WTC11 (cell line): ENCODE results near the gene MIA. TPM values are rescaled to one million over a fixed set of nuclear protein-coding genes. Genes with fewer than 3 reads are reported as not detected.

Experiments
- ATAC-seq: fragments of 200-7000 bp; cut with Tn5 transposase; 2 replicates; pipeline ENCODE4 v1.10.0; 2021; ENCODE audit warnings: mild to moderate bottlenecking, moderate library complexity
- CTCF ChIA-PET: fragments of 300-600 bp; sonication (Branson Sonifier 250); formaldehyde crosslinking; loops from one replicate; lab custom pipeline; 2021; ENCODE audit warnings: antibody characterized with exemption; lab: Charles Lee
- POLR2A ChIA-PET: fragments of 350-600 bp; sonication (Branson Sonifier 250); formaldehyde crosslinking; loops from one replicate; lab custom pipeline; 2021; ENCODE audit warnings: antibody characterized with exemption; lab: Charles Lee
- DNase-seq: peaks from one replicate; pipeline ENCODE4 v3.0.0; 2021; ENCODE audit warnings: low spot score
- H3K27ac Mint-ChIP-seq: 2 replicates; pipeline ENCODE4 v1.8.0; 2021; ENCODE audit warnings: mixed read lengths
- H3K27me3 Mint-ChIP-seq: 2 replicates; pipeline ENCODE4 v1.8.0; 2021; ENCODE audit warnings: low read depth, mild to moderate bottlenecking, moderate library complexity, mixed read lengths
- H3K36me3 Mint-ChIP-seq: 2 replicates; pipeline ENCODE4 v1.8.0; 2021; ENCODE audit warnings: mixed read lengths
- H3K4me1 Mint-ChIP-seq: 2 replicates; pipeline ENCODE4 v1.8.0; 2022; ENCODE audit warnings: mixed read lengths
- H3K4me3 Mint-ChIP-seq: 2 replicates; pipeline ENCODE4 v1.8.0; 2021; ENCODE audit warnings: mild to moderate bottlenecking, moderate library complexity, mixed read lengths
- H3K9me3 Mint-ChIP-seq: 2 replicates; pipeline ENCODE4 v1.8.0; 2021; ENCODE audit warnings: mixed read lengths
- ATF2 ChIP-seq: sonication (generic); formaldehyde crosslinking; IDR thresholded peaks from 2 replicates; pipeline ENCODE4 v1.8.1; 2022; ENCODE audit warnings: low read depth, missing genetic modification reagents, borderline replicate concordance
- CREM ChIP-seq: sonication (generic); formaldehyde crosslinking; IDR thresholded peaks from 2 replicates; pipeline ENCODE4 v1.8.1; 2022; ENCODE audit warnings: mild to moderate bottlenecking, missing genetic modification reagents, moderate library complexity
- E2F5 ChIP-seq: sonication (generic); formaldehyde crosslinking; IDR thresholded peaks from 2 replicates; pipeline ENCODE4 v1.8.1; 2022; ENCODE audit warnings: mild to moderate bottlenecking, moderate library complexity, missing genetic modification reagents
- ERG ChIP-seq: fragments of 250-450 bp; sonication (Bioruptor Pico); IDR thresholded peaks from 2 replicates; pipeline ENCODE4 v1.8.0; 2021; ENCODE audit warnings: mild to moderate bottlenecking
- FOXP1 ChIP-seq: sonication (generic); formaldehyde crosslinking; IDR thresholded peaks from 2 replicates; pipeline ENCODE4 v1.8.0; 2022; ENCODE audit warnings: missing genetic modification reagents, mild to moderate bottlenecking, moderate library complexity, borderline replicate concordance
- GTF2I ChIP-seq: fragments of 250-450 bp; sonication (Bioruptor Pico); conservative IDR thresholded peaks from 2 replicates; pipeline ENCODE4 v1.4.0; 2021; ENCODE audit warnings: mild to moderate bottlenecking
- HMGA2 ChIP-seq: fragments of 250-450 bp; sonication (Bioruptor Pico); IDR thresholded peaks from 2 replicates; pipeline ENCODE4 v1.4.0; 2021; ENCODE audit warnings: mild to moderate bottlenecking, moderate library complexity
- IRF1 ChIP-seq: sonication (generic); formaldehyde crosslinking; IDR thresholded peaks from 2 replicates; pipeline ENCODE4 v1.8.0; 2023; ENCODE audit warnings: missing genetic modification reagents
- JUN ChIP-seq: sonication (generic); formaldehyde crosslinking; IDR thresholded peaks from 2 replicates; pipeline ENCODE4 v1.8.0; 2023; ENCODE audit warnings: mild to moderate bottlenecking, missing genetic modification reagents
- MXD4 ChIP-seq: fragments of 250-450 bp; sonication (Bioruptor Pico); IDR thresholded peaks from 2 replicates; pipeline ENCODE4 v1.8.0; 2021; ENCODE audit warnings: mild to moderate bottlenecking, moderate library complexity, borderline replicate concordance
- NFYB ChIP-seq: sonication (generic); formaldehyde crosslinking; conservative IDR thresholded peaks from 2 replicates; pipeline ENCODE4 v1.8.0; 2022; ENCODE audit warnings: low read depth, missing genetic modification reagents
- PRDM15 ChIP-seq: sonication (generic); formaldehyde crosslinking; IDR thresholded peaks from 2 replicates; pipeline ENCODE4 v1.8.0; 2022; ENCODE audit warnings: missing genetic modification reagents
- SOX15 ChIP-seq: fragments of 250-450 bp; sonication (Bioruptor Pico); IDR thresholded peaks from 2 replicates; pipeline ENCODE4 v1.9.0; 2021; ENCODE audit warnings: mild to moderate bottlenecking
- TP53 ChIP-seq: sonication (generic); formaldehyde crosslinking; IDR thresholded peaks from 2 replicates; pipeline ENCODE4 v1.8.1; 2023; ENCODE audit warnings: mild to moderate bottlenecking, missing genetic modification reagents
- ZNF121 ChIP-seq: sonication (generic); formaldehyde crosslinking; IDR thresholded peaks from 2 replicates; pipeline ENCODE4 v1.8.0; 2023; ENCODE audit warnings: missing genetic modification reagents
- ZNF532 ChIP-seq: fragments of 250-450 bp; sonication (Bioruptor Pico); IDR thresholded peaks from 2 replicates; pipeline ENCODE4 v1.9.0; 2021; ENCODE audit warnings: mild to moderate bottlenecking, borderline replicate concordance
- total RNA-seq: library from RNA; stranded (reverse); gene quantifications from 3 replicates; pipeline ENCODE4 v1.2.3, GENCODE V29; 2021

The MIA gene
- total RNA-seq, 1 experiment from 2014 or later, result not detected

GRCh38 chr19:40776364-40776763 lies 1.0 kb downstream of the MIA start:
- CTCF ChIA-PET, result interaction anchor here (1.1 to 4.7 kb wide), 5 partner anchors 22 to 114 kb away, joined by 3 to 71 read pairs (median 20); partner anchors contain the start of gene EGLN2
- Mint-ChIP-seq H3K9me3 (peaks cover 7% of the 10 kb centered on the region), H3K27me3 (no peaks in the 10 kb centered on the region), H3K36me3 (no peaks in the 10 kb centered on the region), H3K27ac (no peak overlapping the region), H3K4me1 (peaks cover 27% of the 10 kb centered on the region), H3K4me3 (no peak overlapping the region)
- DNase-seq (no peak), ATAC-seq (no peak)
- POLR2A ChIA-PET, result interaction anchor here (0.5 to 3.2 kb wide), 3 partner anchors 22 to 368 kb away, joined by 5 to 48 read pairs (median 34); partner anchors contain the start of genes ACTMAP, EGLN2 and SNRPA
- TF ChIP-seq ZNF121 (CRISPR knock-in tag) (no peak), ZNF532 (CRISPR knock-in tag) (no peak), JUN (CRISPR knock-in tag) (no peak), E2F5 (CRISPR knock-in tag) (no peak), TP53 (no peak), IRF1 (CRISPR knock-in tag) (no peak), ATF2 (no peak), ERG (CRISPR knock-in tag) (no peak), MXD4 (CRISPR knock-in tag) (no peak), FOXP1 (no peak)

GRCh38 chr19:40776932-40777644 lies 1.8 kb downstream of the MIA start:
- ChIA-PET CTCF (interaction anchor here (0.7 to 4.7 kb wide), 19 partner anchors 17 to 545 kb away, joined by 3 to 76 read pairs (median 4); partner anchors contain the start of genes COQ8B, EGLN2 and ITPKC), POLR2A (interaction anchor here (0.5 to 3.2 kb wide), 17 partner anchors 9 to 587 kb away, joined by 3 to 48 read pairs (median 5); partner anchors contain the start of genes ACTMAP, B9D2, COQ8B and EGLN2)
- peaks cover under 1% of the 10 kb centered on the region for H3K9me3 Mint-ChIP-seq
- H3K27ac Mint-ChIP-seq, result peak overlapping the region; percentile 97
- DNase-seq (peak; percentile 91), ATAC-seq (peak; percentile 45)
- H3K27me3 Mint-ChIP-seq, result no peaks in the 10 kb centered on the region
- H3K4me1 Mint-ChIP-seq, result peaks cover 27% of the 10 kb centered on the region
- 0 out of 2 replicates have a peak, but pooled peaks cover 1% of the 10 kb centered on the region for H3K36me3 Mint-ChIP-seq
- peak overlapping the region; percentile 76 for H3K4me3 Mint-ChIP-seq
- peak; percentile 99 for TF ChIP-seq GTF2I
- TF ChIP-seq PRDM15, result no peak
- TF ChIP-seq CREM (CRISPR knock-in tag), result 0 out of 2 replicates have a peak, but pooled peaks have one; percentile 78
- TF ChIP-seq SOX15 (CRISPR knock-in tag), result no peak
- no peak for TF ChIP-seq ZNF532 (CRISPR knock-in tag)
- TF ChIP-seq HMGA2 (CRISPR knock-in tag), result no peak
- TF ChIP-seq NFYB (CRISPR knock-in tag), result 0 out of 2 replicates have a peak, but pooled peaks have one; percentile 30
